ENCODE results near the gene TCERG1L. TPM values are rescaled to one million over a fixed set of nuclear protein-coding genes. Genes with fewer than 3 reads are reported as not detected.
"Not testable (repeated sequence)": the region's sequence is repeated elsewhere in the genome, so short reads cannot be mapped to it uniquely, and the experiment has no call there.

The TCERG1L gene
- total and polyA plus RNA-seq, 10 donors: 0.03 to 1.2 (median 0.30) TPM; not detected in 3

- Histone ChIP-seq H3K4me3 (no peak overlapping the region), H3K9me3 (peaks cover 0 to 2% (median 0%) of the 10 kb centered on the region in 8 donors), H3K27me3 (replicated peaks in 1 of 7) (no peaks in the 10 kb centered on the region), H3K36me3 (no peaks in the 10 kb centered on the region), H3K27ac (peak overlapping the region in 2 of 8 donors; percentile 18 to 23), H3K4me1 (peaks cover 0 to 18% (median 0%) of the 10 kb centered on the region in 6 donors)
- intact Hi-C loops (cut with DNase I; ENCODE audit: low total_unique reads): no loop called here
- no peak for TF ChIP-seq POLR2AphosphoS5 (IDR thresholded peaks at IDR 0.05)
- 80 to 90% (median 84%) methylated on average over 11 of the region's 11 CpGs for WGBS, 5 donors
- DNase-seq: peak; percentile 63
These were observed 209.4 kb downstream of the TCERG1L start for GRCh38 chr10:131102147-131102546.

DNA sequence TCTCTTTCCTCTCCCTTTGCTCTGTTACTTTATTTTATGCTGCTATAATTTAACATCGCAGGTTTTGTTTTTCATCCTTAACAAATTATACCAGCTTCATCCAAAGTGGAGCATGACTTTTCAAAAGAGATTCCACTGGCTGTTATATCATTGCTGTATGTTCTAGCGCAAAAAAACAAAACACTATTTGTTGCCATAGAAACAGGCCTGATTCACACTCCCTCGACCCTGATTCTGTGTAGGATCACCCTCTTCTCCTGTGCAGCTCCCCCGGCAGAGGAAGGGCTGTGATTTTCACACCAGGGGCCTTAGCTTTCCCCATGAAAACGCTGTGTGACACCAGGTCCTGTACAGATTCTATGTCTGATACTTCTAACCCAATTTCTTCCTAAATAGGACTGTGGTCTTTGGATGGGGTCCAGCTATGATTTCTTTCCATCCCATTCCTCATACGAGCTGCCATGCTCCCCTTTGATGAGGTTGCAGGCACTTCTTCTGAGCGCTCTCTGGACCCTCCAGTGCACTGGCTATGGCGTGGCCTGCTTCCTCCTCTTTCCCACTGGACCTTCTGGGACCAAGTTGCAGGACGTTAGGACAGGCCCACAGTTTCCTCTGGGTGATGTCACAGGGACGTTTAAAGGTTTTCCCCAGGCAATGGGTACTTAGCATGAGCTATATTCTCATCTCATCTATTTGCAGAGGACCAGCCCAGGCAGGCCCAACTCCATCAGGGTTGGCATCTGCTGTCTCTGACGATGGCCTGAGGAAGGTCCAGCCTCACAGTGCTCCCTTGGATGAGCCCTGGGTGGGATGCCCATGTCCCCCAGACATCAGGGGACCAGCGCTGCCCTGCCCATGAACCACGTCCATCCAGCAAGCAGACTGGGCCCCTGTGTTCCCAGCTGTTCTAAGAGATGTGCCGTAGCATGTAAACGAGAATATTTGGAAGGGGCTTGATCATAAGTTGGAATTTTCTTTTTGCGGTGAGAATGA is 210.8 kb downstream of the TCERG1L start:
- peak; percentile 41 for DNase-seq
- H3K9me3 ChIP-seq; intact Hi-C loops (cut with DNase I; ENCODE audit: low total_unique reads); H3K36me3 ChIP-seq; H3K4me3 ChIP-seq; H3K27me3 ChIP-seq (replicated peaks in 1 of 7): not testable (repeated sequence)
- WGBS, 5 donors: 70 to 80% (median 72%) methylated on average over 13 to 16 of the region's 16 CpGs
- peak overlapping the region in 2 of 8 donors; percentile 23 to 31 for H3K27ac ChIP-seq
- peaks cover 0 to 18% (median 0%) of the 10 kb centered on the region in 6 donors for H3K4me1 ChIP-seq

GRCh38 chr10:131099028-131099726 is 212.3 kb downstream of the TCERG1L start:
- 60 to 81% (median 74%) methylated on average over 11 of the region's 11 CpGs for WGBS, 5 donors
- intact Hi-C loops (cut with DNase I; ENCODE audit: low total_unique reads): no loop called here
- Histone ChIP-seq H3K27me3 (replicated peaks in 1 of 7) (no peaks in the 10 kb centered on the region), H3K36me3 (no peaks in the 10 kb centered on the region), H3K4me1 (peaks cover 0 to 30% (median 6%) of the 10 kb centered on the region in 6 donors), H3K4me3 (no peak overlapping the region), H3K27ac (peak overlapping the region in 4 of 8 donors; percentile 15 to 43 (median 24)), H3K9me3 (no peaks in the 10 kb centered on the region)
- no peak for DNase-seq
- TF ChIP-seq POLR2AphosphoS5 (IDR thresholded peaks at IDR 0.05): peak in 1 of 3 donors; percentile 24
- no peak for TF ChIP-seq POLR2A (IDR thresholded peaks at IDR 0.05)

GRCh38 chr10:131098416-131098952 is 213.0 kb downstream of the TCERG1L start:
- Histone ChIP-seq H3K36me3 (no peaks in the 10 kb centered on the region), H3K27ac (peak overlapping the region in 4 of 8 donors; percentile 15 to 43 (median 24)), H3K9me3 (no peaks in the 10 kb centered on the region), H3K27me3 (replicated peaks in 1 of 7) (no peaks in the 10 kb centered on the region), H3K4me1 (peaks cover 0 to 37% (median 10%) of the 10 kb centered on the region in 6 donors), H3K4me3 (no peak overlapping the region)
- 75 to 88% (median 79%) methylated on average over 15 of the region's 15 CpGs for WGBS, 5 donors
- intact Hi-C loops (cut with DNase I; ENCODE audit: low total_unique reads): no loop called here
- no peak for TF ChIP-seq CTCF (IDR thresholded peaks at IDR 0.05 in 8 of 11, conservative IDR thresholded peaks at IDR 0.05 in 3 of 11)
- no peak for TF ChIP-seq POLR2A (IDR thresholded peaks at IDR 0.05)
- no peak for TF ChIP-seq POLR2AphosphoS5 (IDR thresholded peaks at IDR 0.05)
- no peak for DNase-seq

DNA sequence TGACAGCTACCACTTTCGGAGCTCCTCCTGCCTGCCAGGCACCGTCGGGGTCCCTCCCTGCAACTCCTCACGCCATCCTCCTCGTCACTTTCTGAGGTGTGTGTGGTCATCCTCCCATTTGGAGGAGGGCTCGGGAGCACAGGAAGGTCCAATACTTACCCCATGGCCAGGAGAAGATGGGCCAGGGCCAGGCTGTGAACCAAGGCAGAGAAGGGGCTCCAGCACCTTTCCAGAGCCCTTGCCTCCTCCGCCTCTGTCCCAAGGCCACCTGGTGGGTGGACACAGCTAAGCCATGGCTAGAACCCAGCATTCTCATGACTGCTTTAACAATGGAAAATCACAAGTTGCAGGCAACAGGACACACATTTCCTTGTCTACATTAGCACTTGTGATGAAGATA is 215.5 kb downstream of the TCERG1L start:
- no peaks in the 10 kb centered on the region for H3K27me3 ChIP-seq (replicated peaks in 1 of 7)
- no peak overlapping the region for H3K4me3 ChIP-seq
- no peaks in the 10 kb centered on the region for H3K9me3 ChIP-seq
- TF ChIP-seq POLR2AphosphoS5 (IDR thresholded peaks at IDR 0.05) (no peak), CTCF (IDR thresholded peaks at IDR 0.05 in 8 of 11, conservative IDR thresholded peaks at IDR 0.05 in 3 of 11) (no peak), POLR2A (IDR thresholded peaks at IDR 0.05) (no peak)
- H3K36me3 ChIP-seq: no peaks in the 10 kb centered on the region
- H3K4me1 ChIP-seq: peaks cover 0 to 40% (median 12%) of the 10 kb centered on the region in 6 donors
- 71 to 89% (median 78%) methylated on average over 7 of the region's 7 CpGs for WGBS, 5 donors
- DNase-seq: no peak
- intact Hi-C loops (cut with DNase I; ENCODE audit: low total_unique reads): no loop called here
- no peak overlapping the region for H3K27ac ChIP-seq
